OCI-LY7 (cell line): ENCODE data around the gene MRPS27. TPM values are rescaled to one million over a fixed set of nuclear protein-coding genes. Genes with fewer than 3 reads are reported as not detected.

Experiments used
- BruUV-seq: library from RNA; stranded (reverse); fragments of 400-500 nt; replicated peaks from 2 replicates; lab custom pipeline; 2021; lab: Mats Ljungman, UMichigan
- CTCF ChIA-PET: fragments of 300-600 bp; sonication (Branson Sonifier 250); formaldehyde crosslinking; loops from one replicate; lab custom pipeline; 2022; ENCODE audit warnings: antibody characterized with exemption; ENCODE audit not compliant: unreplicated experiment; lab: Charles Lee
- POLR2A ChIA-PET: fragments of 300-600 bp; sonication (Branson Sonifier 250); formaldehyde crosslinking; loops from one replicate; lab custom pipeline; 2022; ENCODE audit warnings: antibody characterized with exemption; lab: Charles Lee
- DNase-seq: peaks from one replicate; pipeline ENCODE4 v3.0.0-alpha.2; 2015; ENCODE audit warnings: low spot score
- H2AFZ ChIP-seq: fragments of 200-600 bp; sonication (generic), shearing (Covaris generic); 2 replicates; pipeline ENCODE4 v1.6.1; 2014; ENCODE audit warnings: mild to moderate bottlenecking, antibody characterized with exemption, low read length, moderate library complexity
- H3K27ac ChIP-seq: fragments of 200-600 bp; sonication (generic); 2 replicates; pipeline ENCODE4 v1.5.1; 2014; ENCODE audit warnings: mixed run types, low read depth, mild to moderate bottlenecking, moderate library complexity, low read length, inconsistent platforms; ENCODE audit not compliant: poor library complexity, severe bottlenecking
- H3K36me3 ChIP-seq: fragments of 200-600 bp; sonication (generic); 2 replicates; pipeline ENCODE4 v1.6.1; 2014; ENCODE audit warnings: mild to moderate bottlenecking, antibody characterized with exemption, low read length, moderate library complexity, mixed read lengths; ENCODE audit not compliant: insufficient read depth
- H3K4me1 ChIP-seq: fragments of 200-600 bp; sonication (generic); 2 replicates; pipeline ENCODE4 v1.5.1; 2014; ENCODE audit warnings: mild to moderate bottlenecking, low read length; ENCODE audit not compliant: insufficient read depth, poor library complexity, severe bottlenecking
- H3K4me2 ChIP-seq: fragments of 200-600 bp; sonication (generic); 2 replicates; pipeline ENCODE4 v1.6.1; 2014; ENCODE audit warnings: mild to moderate bottlenecking, low read length
- H3K4me3 ChIP-seq: fragments of 200-600 bp; sonication (generic); 2 replicates; pipeline ENCODE4 v1.5.1; 2014; ENCODE audit warnings: mild to moderate bottlenecking, low read depth, low read length; ENCODE audit not compliant: poor library complexity, severe bottlenecking
- H3K79me2 ChIP-seq: fragments of 200-600 bp; sonication (generic); 2 replicates; pipeline ENCODE4 v1.6.1; 2016; ENCODE audit warnings: low read depth, mild to moderate bottlenecking, low read length, moderate library complexity, mixed read lengths; ENCODE audit not compliant: insufficient read depth
- H3K9me2 ChIP-seq: fragments of 200-600 bp; sonication (generic); 2 replicates; pipeline ENCODE4 v1.6.1; 2016; ENCODE audit warnings: mild to moderate bottlenecking, low read length, mixed read lengths; ENCODE audit not compliant: insufficient read depth
- H3K9me3 ChIP-seq: fragments of 200-600 bp; sonication (generic); 2 replicates; pipeline ENCODE4 v1.6.1; 2014; ENCODE audit warnings: mild to moderate bottlenecking, mixed run types, low read length, mixed read lengths
- H4K20me1 ChIP-seq: fragments of 200-600 bp; sonication (generic); 2 replicates; pipeline ENCODE4 v1.6.1; 2014; ENCODE audit warnings: mild to moderate bottlenecking, antibody characterized with exemption, low read length, moderate library complexity, mixed read lengths; ENCODE audit not compliant: insufficient read depth
- EZH2phosphoT487 ChIP-seq: fragments of 200-600 bp; sonication (generic); IDR thresholded peaks from 2 replicates; pipeline ENCODE4 v1.6.1; 2018; ENCODE audit warnings: low read depth, borderline replicate concordance, mild to moderate bottlenecking, mixed run types, antibody characterized with exemption, low read length, moderate library complexity, mixed read lengths
- intact Hi-C: fragments of 100-400 bp; cut with micrococcal nuclease; formaldehyde crosslinking; loops from one replicate; pipeline ENCODE4 v1.10.0; 2022; ENCODE audit not compliant: unreplicated experiment
- total RNA-seq, 2 experiments: library from RNA; depleted of rRNA in 1 of 2; stranded (reverse); fragments of >200 nt in 1 of 2; shearing (Covaris generic) in 1 of 2; gene quantifications; 2 replicates each; pipeline ENCODE4 v1.2.3, GENCODE V29; 2014 to 2022
- TF ChIP-seq, protein P1 (sequence below): fragments of 200-600 bp; sonication (generic); conservative IDR thresholded peaks from 2 replicates; pipeline ENCODE4 v1.5.1; 2014; ENCODE audit warnings: mild to moderate bottlenecking, antibody characterized with exemption, low read length, moderate library complexity, mixed read lengths

The MRPS27 gene
- total RNA-seq, 2 experiments from 2014 or later = 62.6 to 70.9 TPM

DNA sequence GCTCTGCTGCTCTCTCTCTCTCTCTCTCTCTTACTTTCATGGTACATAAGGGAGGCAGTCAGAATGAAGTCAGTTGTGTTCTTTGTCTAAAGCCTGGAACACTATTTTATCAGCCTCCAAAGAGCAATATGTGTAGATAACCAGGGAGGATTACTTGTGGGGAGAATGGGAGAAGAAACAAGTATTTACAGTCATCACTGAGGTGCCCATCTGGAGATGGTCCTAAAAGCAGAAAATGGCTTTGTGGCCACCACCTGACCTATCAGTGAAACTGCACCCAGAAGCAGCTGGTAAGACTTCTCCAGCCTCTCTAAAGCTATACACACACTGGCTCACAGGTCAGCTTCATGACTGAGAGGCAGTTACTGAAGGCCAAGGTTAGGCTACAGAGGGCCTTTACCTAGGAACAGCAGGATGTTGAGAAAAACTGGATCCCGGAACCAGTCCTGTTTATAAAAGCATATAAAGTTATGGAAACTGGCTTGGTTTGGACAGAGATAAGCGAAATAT is 75.1 kb downstream of the MRPS27 start:
- H3K4me3 ChIP-seq = no peak overlapping the region
- H4K20me1 ChIP-seq = peaks cover 10% of the 10 kb centered on the region; the same call in 1 of the 2 replicates
- no peak for TF ChIP-seq EZH2phosphoT487
- TF ChIP-seq, protein P1, sequence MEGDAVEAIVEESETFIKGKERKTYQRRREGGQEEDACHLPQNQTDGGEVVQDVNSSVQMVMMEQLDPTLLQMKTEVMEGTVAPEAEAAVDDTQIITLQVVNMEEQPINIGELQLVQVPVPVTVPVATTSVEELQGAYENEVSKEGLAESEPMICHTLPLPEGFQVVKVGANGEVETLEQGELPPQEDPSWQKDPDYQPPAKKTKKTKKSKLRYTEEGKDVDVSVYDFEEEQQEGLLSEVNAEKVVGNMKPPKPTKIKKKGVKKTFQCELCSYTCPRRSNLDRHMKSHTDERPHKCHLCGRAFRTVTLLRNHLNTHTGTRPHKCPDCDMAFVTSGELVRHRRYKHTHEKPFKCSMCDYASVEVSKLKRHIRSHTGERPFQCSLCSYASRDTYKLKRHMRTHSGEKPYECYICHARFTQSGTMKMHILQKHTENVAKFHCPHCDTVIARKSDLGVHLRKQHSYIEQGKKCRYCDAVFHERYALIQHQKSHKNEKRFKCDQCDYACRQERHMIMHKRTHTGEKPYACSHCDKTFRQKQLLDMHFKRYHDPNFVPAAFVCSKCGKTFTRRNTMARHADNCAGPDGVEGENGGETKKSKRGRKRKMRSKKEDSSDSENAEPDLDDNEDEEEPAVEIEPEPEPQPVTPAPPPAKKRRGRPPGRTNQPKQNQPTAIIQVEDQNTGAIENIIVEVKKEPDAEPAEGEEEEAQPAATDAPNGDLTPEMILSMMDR = peak; percentile 50
- H3K27ac ChIP-seq = no peak overlapping the region
- ChIA-PET CTCF (no interaction called here), POLR2A (no interaction called here)
- intact Hi-C loops = loop anchor here (5.0 kb wide), 1 partner anchor 48 kb away; no protein-coding TSS in a partner anchor
- H2AFZ ChIP-seq = no peak overlapping the region
- H3K79me2 ChIP-seq = peaks cover 24% of the 10 kb centered on the region; the same call in 1 of the 2 replicates
- peak; percentile 36 for DNase-seq
- H3K4me1 ChIP-seq = peaks cover 14% of the 10 kb centered on the region
- no TSS peak for BruUV-seq
- no peaks in the 10 kb centered on the region for H3K9me2 ChIP-seq
- no peak overlapping the region for H3K4me2 ChIP-seq
- H3K9me3 ChIP-seq = no peaks in the 10 kb centered on the region
- H3K36me3 ChIP-seq = peaks cover 26% of the 10 kb centered on the region; the same call in 1 of the 2 replicates

DNA sequence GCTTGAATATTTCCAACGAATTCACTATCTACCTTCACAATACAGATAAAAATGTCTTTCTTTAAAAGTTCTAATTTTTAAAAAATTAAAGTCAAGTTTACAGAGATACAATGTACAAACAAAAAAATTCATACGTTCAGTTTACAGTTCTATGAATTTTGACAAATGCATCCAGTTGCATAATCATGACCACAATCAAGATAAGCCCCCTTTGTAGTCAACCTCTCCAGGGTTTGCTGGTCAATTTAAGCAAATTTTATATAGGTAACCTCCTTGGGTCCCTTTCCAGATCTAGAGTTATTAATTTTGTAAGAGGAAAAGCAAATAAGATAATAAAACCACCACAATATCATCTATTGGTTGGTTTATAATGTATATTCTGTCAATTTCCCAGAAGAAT is 76.3 kb downstream of the MRPS27 start:
- Histone ChIP-seq H4K20me1 (peaks cover 13% of the 10 kb centered on the region; the same call in 1 of the 2 replicates), H3K4me3 (no peak overlapping the region), H3K27ac (no peak overlapping the region), H3K9me3 (no peaks in the 10 kb centered on the region), H3K36me3 (peaks cover 36% of the 10 kb centered on the region; the same call in 1 of the 2 replicates), H3K4me2 (no peak overlapping the region), H3K4me1 (peaks cover 14% of the 10 kb centered on the region), H3K9me2 (no peaks in the 10 kb centered on the region), H2AFZ (no peak overlapping the region), H3K79me2 (peaks cover 24% of the 10 kb centered on the region; the same call in 1 of the 2 replicates)
- intact Hi-C loops = no loop called here
- no TSS peak for BruUV-seq
- POLR2A ChIA-PET = no interaction called here
- DNase-seq = no peak
- CTCF ChIA-PET = no interaction called here
- no peak for TF ChIP-seq EZH2phosphoT487
- TF ChIP-seq, protein P1 = no peak

DNA sequence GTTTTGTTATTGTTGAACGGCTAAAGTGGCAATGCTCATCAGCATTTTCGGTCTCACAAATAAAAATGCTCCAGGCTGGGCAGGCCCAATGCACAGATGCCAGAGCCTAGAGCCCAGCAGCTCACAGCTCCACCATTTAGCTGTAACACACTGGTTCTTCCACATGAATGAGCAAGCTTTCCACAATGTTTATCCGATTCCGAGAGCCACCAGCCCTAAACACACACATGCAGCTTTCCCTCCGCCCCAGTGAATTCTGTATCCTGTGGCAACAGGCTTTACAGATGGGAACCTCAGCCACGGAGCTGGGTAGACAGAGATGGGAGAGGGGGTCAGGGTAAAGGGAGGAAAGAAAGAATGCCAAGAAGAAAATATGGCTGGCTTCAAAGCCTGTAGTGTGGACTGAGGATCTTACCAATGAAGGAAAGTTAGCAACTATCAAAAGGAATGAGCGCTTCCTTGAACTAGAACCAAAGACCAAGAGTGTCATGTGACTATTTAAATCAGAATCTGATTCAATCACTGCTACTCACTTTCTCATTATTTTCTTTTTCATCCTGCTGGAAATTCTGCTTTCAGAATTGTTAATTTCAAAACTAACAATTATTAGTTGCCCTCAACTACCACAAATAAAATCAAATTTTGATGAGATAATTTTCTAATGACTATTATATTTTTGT is 77.1 kb downstream of the MRPS27 start:
- POLR2A ChIA-PET = interaction anchor here (0.7 kb wide), 1 partner anchor 9 kb away, joined by 3 read pairs; no protein-coding TSS in a partner anchor
- peaks cover 43% of the 10 kb centered on the region for H3K36me3 ChIP-seq
- no peak overlapping the region for H3K4me3 ChIP-seq
- CTCF ChIA-PET = no interaction called here
- H2AFZ ChIP-seq = no peak overlapping the region
- TF ChIP-seq, protein P1 = no peak
- no peak for TF ChIP-seq EZH2phosphoT487
- H3K27ac ChIP-seq = no peak overlapping the region
- peaks cover 14% of the 10 kb centered on the region for H3K4me1 ChIP-seq
- H3K79me2 ChIP-seq = peaks cover 21% of the 10 kb centered on the region; the same call in 1 of the 2 replicates
- H3K9me3 ChIP-seq = no peaks in the 10 kb centered on the region
- DNase-seq = no peak
- intact Hi-C loops = no loop called here
- peaks cover 13% of the 10 kb centered on the region; the same call in 1 of the 2 replicates for H4K20me1 ChIP-seq
- H3K9me2 ChIP-seq = no peaks in the 10 kb centered on the region
- no peak overlapping the region for H3K4me2 ChIP-seq
- no TSS peak for BruUV-seq
